Measurements from ENCODE around the gene ADAMTS5.

DNA sequence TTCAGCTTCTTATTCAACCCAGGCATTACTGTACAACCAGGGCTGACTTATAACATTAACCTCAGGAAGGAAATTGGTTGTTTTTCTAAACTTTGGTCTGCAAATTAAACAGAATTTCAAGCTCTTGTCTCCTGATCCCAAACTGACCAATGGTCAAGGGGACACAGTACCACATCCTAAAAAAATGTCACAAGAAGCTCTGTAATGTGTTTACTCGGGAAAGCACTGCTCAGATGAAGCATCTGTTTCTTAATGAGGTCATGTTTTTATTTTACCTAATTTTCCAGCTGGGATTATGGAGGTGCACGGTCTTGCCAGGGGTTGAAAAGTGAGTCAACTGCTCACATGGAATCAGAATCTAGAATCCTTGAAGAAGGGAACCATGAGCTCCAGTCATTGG lies 18.7 kb downstream of the ADAMTS5 start:
- TF ChIP-seq, protein P1, sequence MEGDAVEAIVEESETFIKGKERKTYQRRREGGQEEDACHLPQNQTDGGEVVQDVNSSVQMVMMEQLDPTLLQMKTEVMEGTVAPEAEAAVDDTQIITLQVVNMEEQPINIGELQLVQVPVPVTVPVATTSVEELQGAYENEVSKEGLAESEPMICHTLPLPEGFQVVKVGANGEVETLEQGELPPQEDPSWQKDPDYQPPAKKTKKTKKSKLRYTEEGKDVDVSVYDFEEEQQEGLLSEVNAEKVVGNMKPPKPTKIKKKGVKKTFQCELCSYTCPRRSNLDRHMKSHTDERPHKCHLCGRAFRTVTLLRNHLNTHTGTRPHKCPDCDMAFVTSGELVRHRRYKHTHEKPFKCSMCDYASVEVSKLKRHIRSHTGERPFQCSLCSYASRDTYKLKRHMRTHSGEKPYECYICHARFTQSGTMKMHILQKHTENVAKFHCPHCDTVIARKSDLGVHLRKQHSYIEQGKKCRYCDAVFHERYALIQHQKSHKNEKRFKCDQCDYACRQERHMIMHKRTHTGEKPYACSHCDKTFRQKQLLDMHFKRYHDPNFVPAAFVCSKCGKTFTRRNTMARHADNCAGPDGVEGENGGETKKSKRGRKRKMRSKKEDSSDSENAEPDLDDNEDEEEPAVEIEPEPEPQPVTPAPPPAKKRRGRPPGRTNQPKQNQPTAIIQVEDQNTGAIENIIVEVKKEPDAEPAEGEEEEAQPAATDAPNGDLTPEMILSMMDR (IDR thresholded peaks at IDR 0.05): no peak
- TF ChIP-seq POLR2A (IDR thresholded peaks at IDR 0.05; ENCODE audit: low read depth): no peak
- TF ChIP-seq EP300 (IDR thresholded peaks at IDR 0.05): no peak
- TF ChIP-seq POLR2AphosphoS5 (IDR thresholded peaks at IDR 0.05): no peak

All from esophagus muscularis mucosa (tissue), 4 donors.